Measurements from ENCODE around the gene PRODH. TPM values are rescaled to one million over a fixed set of nuclear protein-coding genes. Genes with fewer than 3 reads are reported as not detected.
"Not testable (repeated sequence)": the region's sequence is repeated elsewhere in the genome, so short reads cannot be mapped to it uniquely, and the experiment has no call there.

Gene PRODH
- total RNA-seq, 2 experiments from 2014 or later = not detected

GRCh38 chr22:18965526-18966421, 29.7 kb upstream of the PRODH start:
- Mint-ChIP-seq H3K36me3 (ENCODE audit: low read depth) (no peaks in the 10 kb centered on the region), H3K27ac (no peak overlapping the region), H3K4me3 (no peak overlapping the region), H3K27me3 (peaks cover 4% of the 10 kb centered on the region), H3K4me1 (ENCODE audit: low read depth) (no peaks in the 10 kb centered on the region), H3K9me3 (no peaks in the 10 kb centered on the region)
- Histone ChIP-seq H3K36me3 (ENCODE audit: insufficient read depth, low read length) (no peaks in the 10 kb centered on the region), H3K9me3 (ENCODE audit: control insufficient read depth in 1 of 2, insufficient read depth in 1 of 2, low read length in 2 of 2) (no peaks in the 10 kb centered on the region), H3K4me3 (ENCODE audit: low read length) (no peak overlapping the region), H3K4me1 (ENCODE audit: insufficient read depth, low read length) (no peaks in the 10 kb centered on the region), H3K27me3 (ENCODE audit: control insufficient read depth in 1 of 2, insufficient read depth in 2 of 2, low read length in 2 of 2) (peaks cover 0 to 11% of the 10 kb centered on the region in 2 experiments), H3K27ac (ENCODE audit: low read depth in 1 of 2, low read length in 2 of 2) (no peak overlapping the region)
- intact Hi-C loops (cut with DNase I, micrococcal nuclease) = no loop called here
- ATAC-seq (ENCODE audit: poor library complexity) = no peak
- POLR2A ChIA-PET = no interaction called here
- no peak for DNase-seq
- no peak for TF ChIP-seq CTCF (IDR thresholded peaks at IDR 0.05)
- CTCF ChIA-PET = no interaction called here

GRCh38 chr22:18964501-18965265, 28.6 kb upstream of the PRODH start:
- H3K9me3 ChIP-seq (ENCODE audit: control insufficient read depth in 1 of 2, insufficient read depth in 1 of 2, low read length in 2 of 2); ATAC-seq (ENCODE audit: poor library complexity); DNase-seq; H3K4me3 Mint-ChIP-seq; H3K27ac ChIP-seq (ENCODE audit: low read depth in 1 of 2, low read length in 2 of 2); H3K27me3 Mint-ChIP-seq; H3K4me1 Mint-ChIP-seq (ENCODE audit: low read depth); H3K36me3 Mint-ChIP-seq (ENCODE audit: low read depth); H3K9me3 Mint-ChIP-seq; H3K4me3 ChIP-seq (ENCODE audit: low read length); H3K27ac Mint-ChIP-seq; H3K4me1 ChIP-seq (ENCODE audit: insufficient read depth, low read length); H3K36me3 ChIP-seq (ENCODE audit: insufficient read depth, low read length); intact Hi-C loops (cut with DNase I, micrococcal nuclease); CTCF ChIA-PET; POLR2A ChIA-PET: not testable (repeated sequence)
- H3K27me3 ChIP-seq (ENCODE audit: control insufficient read depth in 1 of 2, insufficient read depth in 2 of 2, low read length in 2 of 2) = peaks cover 0 to 11% of the 10 kb centered on the region in 2 experiments

- H3K9me3 Mint-ChIP-seq; H3K4me1 Mint-ChIP-seq (ENCODE audit: low read depth); H3K36me3 ChIP-seq (ENCODE audit: insufficient read depth, low read length); POLR2A ChIA-PET; intact Hi-C loops (cut with DNase I, micrococcal nuclease); H3K27me3 Mint-ChIP-seq; H3K4me1 ChIP-seq (ENCODE audit: insufficient read depth, low read length); H3K27ac ChIP-seq (ENCODE audit: low read depth in 1 of 2, low read length in 2 of 2); H3K4me3 ChIP-seq (ENCODE audit: low read length); H3K36me3 Mint-ChIP-seq (ENCODE audit: low read depth); H3K4me3 Mint-ChIP-seq; ATAC-seq (ENCODE audit: poor library complexity); CTCF ChIA-PET; H3K9me3 ChIP-seq (ENCODE audit: control insufficient read depth in 1 of 2, insufficient read depth in 1 of 2, low read length in 2 of 2); H3K27ac Mint-ChIP-seq; DNase-seq: not testable (repeated sequence)
- peaks cover 0 to 11% of the 10 kb centered on the region in 2 experiments for H3K27me3 ChIP-seq (ENCODE audit: control insufficient read depth in 1 of 2, insufficient read depth in 2 of 2, low read length in 2 of 2)
These were observed 28.0 kb upstream of the PRODH start for GRCh38 chr22:18964051-18964450.

GRCh38 chr22:18962308-18962635, 26.2 kb upstream of the PRODH start:
- Mint-ChIP-seq H3K4me3 (no peak overlapping the region), H3K27ac (no peak overlapping the region), H3K4me1 (ENCODE audit: low read depth) (no peaks in the 10 kb centered on the region), H3K9me3 (no peaks in the 10 kb centered on the region), H3K36me3 (ENCODE audit: low read depth) (no peaks in the 10 kb centered on the region), H3K27me3 (no peaks in the 10 kb centered on the region)
- CTCF ChIA-PET = no interaction called here
- DNase-seq = no peak
- no peak overlapping the region for H3K27ac ChIP-seq (ENCODE audit: low read depth in 1 of 2, low read length in 2 of 2)
- H3K27me3 ChIP-seq (ENCODE audit: control insufficient read depth in 1 of 2, insufficient read depth in 2 of 2, low read length in 2 of 2) = peaks cover 0 to 5% of the 10 kb centered on the region in 2 experiments
- intact Hi-C loops (cut with DNase I, micrococcal nuclease) = no loop called here
- ATAC-seq (ENCODE audit: poor library complexity) = no peak
- H3K4me3 ChIP-seq (ENCODE audit: low read length) = no peak overlapping the region
- no peaks in the 10 kb centered on the region for H3K4me1 ChIP-seq (ENCODE audit: insufficient read depth, low read length)
- no peak for TF ChIP-seq CTCF (IDR thresholded peaks at IDR 0.05)
- H3K36me3 ChIP-seq (ENCODE audit: insufficient read depth, low read length) = no peaks in the 10 kb centered on the region
- POLR2A ChIA-PET = no interaction called here
- H3K9me3 ChIP-seq (ENCODE audit: control insufficient read depth in 1 of 2, insufficient read depth in 1 of 2, low read length in 2 of 2) = no peaks in the 10 kb centered on the region

- H3K4me1 Mint-ChIP-seq (ENCODE audit: low read depth); intact Hi-C loops (cut with DNase I, micrococcal nuclease); H3K4me3 ChIP-seq (ENCODE audit: low read length); H3K27ac Mint-ChIP-seq; H3K36me3 ChIP-seq (ENCODE audit: insufficient read depth, low read length); DNase-seq; POLR2A ChIA-PET; H3K27ac ChIP-seq (ENCODE audit: low read depth in 1 of 2, low read length in 2 of 2); H3K9me3 Mint-ChIP-seq; H3K9me3 ChIP-seq (ENCODE audit: control insufficient read depth in 1 of 2, insufficient read depth in 1 of 2, low read length in 2 of 2); ATAC-seq (ENCODE audit: poor library complexity); CTCF ChIA-PET; H3K27me3 ChIP-seq (ENCODE audit: control insufficient read depth in 1 of 2, insufficient read depth in 2 of 2, low read length in 2 of 2); H3K4me3 Mint-ChIP-seq; H3K4me1 ChIP-seq (ENCODE audit: insufficient read depth, low read length); H3K36me3 Mint-ChIP-seq (ENCODE audit: low read depth); H3K27me3 Mint-ChIP-seq: not testable (repeated sequence)
These were observed 25.7 kb upstream of the PRODH start for GRCh38 chr22:18961632-18962307.

Data from CD4-positive, alpha-beta T cell (primary cell).